HG02852 (cell line): ENCODE data around the gene LYL1.

Source experiments
- ATAC-seq: cut with Tn5 transposase; IDR thresholded peaks from one replicate; pipeline ENCODE4 v1.9.1; 2021; ENCODE audit warnings: mild to moderate bottlenecking, moderate library complexity; ENCODE audit not compliant: unreplicated experiment

LYL1 gene

GRCh38 chr19:13058951-13059660, 43.6 kb downstream of the LYL1 start:
- ATAC-seq: no peak

GRCh38 chr19:13057744-13058143, 44.9 kb downstream of the LYL1 start:
- no peak for ATAC-seq

GRCh38 chr19:13057147-13057572, 45.5 kb downstream of the LYL1 start:
- ATAC-seq: no peak

- no peak for ATAC-seq
Observed at GRCh38 chr19:13056052-13056660, 46.5 kb downstream of the LYL1 start.

GRCh38 chr19:13055213-13056051, 47.2 kb downstream of the LYL1 start:
- ATAC-seq: no peak

- no peak for ATAC-seq
Observed at GRCh38 chr19:13054626-13055212, 47.9 kb downstream of the LYL1 start.

- ATAC-seq: no peak
Observed at GRCh38 chr19:13053761-13054625, 48.7 kb downstream of the LYL1 start.

DNA sequence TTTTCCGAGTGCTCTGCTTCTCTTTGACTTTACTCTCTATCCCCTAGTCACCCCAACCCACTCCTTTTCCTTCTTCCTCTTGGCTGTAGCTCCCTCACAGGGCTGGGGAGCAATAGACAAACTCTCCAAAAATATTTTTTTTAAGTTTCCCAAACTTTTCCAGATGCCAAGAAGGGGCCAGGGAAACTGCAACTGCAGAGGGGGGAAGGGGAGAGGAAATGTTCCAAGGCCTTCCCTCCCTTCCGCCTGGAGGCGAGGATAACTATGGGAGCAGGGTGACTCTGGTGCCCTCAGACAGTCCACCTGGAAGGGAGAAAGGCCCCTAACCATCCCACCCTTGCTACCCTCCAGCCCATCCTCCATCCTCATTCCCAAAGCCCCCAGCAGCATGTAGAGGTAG, 49.4 kb downstream of the LYL1 start:
- ATAC-seq: no peak

GRCh38 chr19:13052447-13053175, 50.0 kb downstream of the LYL1 start:
- no peak for ATAC-seq

DNA sequence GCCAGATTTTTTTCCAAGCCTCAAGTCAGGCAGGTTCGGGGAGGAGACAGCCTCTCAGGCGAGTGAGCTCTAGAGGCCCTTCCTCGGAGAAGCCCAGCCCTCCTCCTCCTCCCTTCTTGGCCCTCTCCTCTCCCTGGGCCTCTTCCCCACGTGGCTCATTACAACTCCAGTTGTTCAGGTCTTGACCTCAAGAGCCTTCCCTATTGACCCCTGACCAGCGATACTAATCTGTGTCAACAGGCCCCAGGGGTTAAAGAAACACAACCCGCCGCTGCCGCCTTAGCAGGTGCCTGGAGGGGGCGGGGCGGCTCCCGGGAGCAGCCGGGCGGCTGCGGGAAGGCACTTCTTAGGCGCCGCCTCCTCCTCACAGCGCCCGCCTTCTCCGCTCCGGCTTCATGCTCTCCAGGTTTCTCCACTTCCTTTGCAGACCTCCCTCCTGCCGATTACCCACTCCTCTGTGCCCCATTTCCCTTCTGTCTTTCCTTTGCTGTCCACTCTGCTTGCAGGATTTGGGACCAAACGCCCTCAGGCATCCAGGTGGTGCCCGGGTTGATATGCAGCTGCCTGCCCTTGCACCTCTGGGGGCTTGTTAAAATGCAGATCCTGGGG, 51.0 kb downstream of the LYL1 start:
- no peak for ATAC-seq

- no peak for ATAC-seq
Observed at GRCh38 chr19:13050274-13050673, 52.4 kb downstream of the LYL1 start.
